ENCODE measurements around the gene APOL5.

DNA sequence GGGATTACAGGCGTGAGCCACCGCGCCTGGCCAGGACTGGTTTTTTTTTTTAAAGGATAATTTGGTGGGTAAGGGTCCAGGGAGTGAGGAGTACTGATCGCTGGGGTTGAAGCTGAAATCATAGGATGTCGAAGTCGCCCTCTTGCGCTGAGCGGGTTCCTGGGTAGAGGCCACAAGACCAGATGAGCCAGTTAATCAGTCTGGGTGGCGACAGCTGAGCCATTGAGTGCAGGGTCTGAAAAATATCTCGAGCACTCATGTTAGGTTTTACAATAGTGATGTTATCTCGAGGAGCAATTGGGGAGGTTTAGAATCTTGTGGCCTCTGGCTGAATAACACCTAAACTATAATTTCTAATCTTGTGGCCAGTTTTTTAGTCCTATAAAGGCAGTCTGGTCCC, 7.8 kb downstream of the APOL5 start:
- TF ChIP-seq, protein P1, sequence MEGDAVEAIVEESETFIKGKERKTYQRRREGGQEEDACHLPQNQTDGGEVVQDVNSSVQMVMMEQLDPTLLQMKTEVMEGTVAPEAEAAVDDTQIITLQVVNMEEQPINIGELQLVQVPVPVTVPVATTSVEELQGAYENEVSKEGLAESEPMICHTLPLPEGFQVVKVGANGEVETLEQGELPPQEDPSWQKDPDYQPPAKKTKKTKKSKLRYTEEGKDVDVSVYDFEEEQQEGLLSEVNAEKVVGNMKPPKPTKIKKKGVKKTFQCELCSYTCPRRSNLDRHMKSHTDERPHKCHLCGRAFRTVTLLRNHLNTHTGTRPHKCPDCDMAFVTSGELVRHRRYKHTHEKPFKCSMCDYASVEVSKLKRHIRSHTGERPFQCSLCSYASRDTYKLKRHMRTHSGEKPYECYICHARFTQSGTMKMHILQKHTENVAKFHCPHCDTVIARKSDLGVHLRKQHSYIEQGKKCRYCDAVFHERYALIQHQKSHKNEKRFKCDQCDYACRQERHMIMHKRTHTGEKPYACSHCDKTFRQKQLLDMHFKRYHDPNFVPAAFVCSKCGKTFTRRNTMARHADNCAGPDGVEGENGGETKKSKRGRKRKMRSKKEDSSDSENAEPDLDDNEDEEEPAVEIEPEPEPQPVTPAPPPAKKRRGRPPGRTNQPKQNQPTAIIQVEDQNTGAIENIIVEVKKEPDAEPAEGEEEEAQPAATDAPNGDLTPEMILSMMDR (IDR thresholded peaks at IDR 0.05; ENCODE audit: low read depth, low read length, missing input control) = no peak
- no peak for TF ChIP-seq FOXA1 (IDR thresholded peaks at IDR 0.05)
- no peak for TF ChIP-seq GABPA (IDR thresholded peaks at IDR 0.05 in 1 of 2, conservative IDR thresholded peaks at IDR 0.05 in 1 of 2)
- no peak for TF ChIP-seq REST (IDR thresholded peaks at IDR 0.05)
- no peak for TF ChIP-seq ZBTB33 (IDR thresholded peaks at IDR 0.05)
- TF ChIP-seq TAF1 (conservative IDR thresholded peaks at IDR 0.05) = no peak
